CD4-positive, alpha-beta T cell treated with Interleukin-1 beta for 1 hour (primary cell): Measurements from ENCODE around the gene GPM6B.

ENCODE experiments used
- DNase-seq, 2 donors: peaks; one replicate each; pipeline ENCODE4 v3.0.0-alpha.2; 2020 to 2022

The GPM6B gene

DNA sequence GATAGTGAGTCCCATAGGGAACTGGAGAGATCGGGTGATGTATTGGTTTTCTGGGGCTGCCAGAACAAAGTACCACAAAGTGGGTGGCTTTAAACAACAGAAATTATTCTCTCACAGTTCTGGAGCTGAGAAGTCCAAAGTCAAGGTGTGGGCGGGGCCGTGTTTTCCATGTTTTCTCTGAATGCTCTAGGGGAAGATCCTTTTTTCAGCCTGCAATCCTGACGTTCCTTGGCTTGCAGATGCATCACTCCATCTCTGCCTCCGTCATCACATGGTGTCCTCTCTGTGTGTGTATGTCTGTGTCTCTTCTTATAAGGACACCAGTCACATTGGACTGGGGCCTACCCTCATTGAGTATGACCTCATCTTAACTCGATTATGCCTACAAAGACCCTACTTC is 7.9 kb upstream of the GPM6B start:
- DNase-seq = no peak

DNA sequence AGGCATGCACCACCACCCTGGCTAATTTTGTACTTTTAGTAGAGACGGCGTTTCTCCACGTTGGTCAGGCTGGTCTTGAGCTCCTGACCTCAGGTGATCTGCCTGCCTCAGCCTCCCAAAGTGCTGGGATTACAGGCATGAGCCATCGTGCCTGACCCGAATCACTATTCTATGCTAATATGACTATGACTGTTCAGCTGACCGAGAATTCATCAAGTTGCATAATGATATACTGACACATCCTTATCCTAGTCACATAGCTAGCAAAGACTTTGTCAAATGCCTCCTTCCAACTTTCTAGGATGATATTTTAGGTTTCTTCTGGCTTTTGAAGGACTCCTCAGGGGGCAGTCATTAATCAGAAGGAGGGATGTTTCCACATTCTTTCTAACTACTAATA is 4.8 kb upstream of the GPM6B start:
- no peak for DNase-seq

DNA sequence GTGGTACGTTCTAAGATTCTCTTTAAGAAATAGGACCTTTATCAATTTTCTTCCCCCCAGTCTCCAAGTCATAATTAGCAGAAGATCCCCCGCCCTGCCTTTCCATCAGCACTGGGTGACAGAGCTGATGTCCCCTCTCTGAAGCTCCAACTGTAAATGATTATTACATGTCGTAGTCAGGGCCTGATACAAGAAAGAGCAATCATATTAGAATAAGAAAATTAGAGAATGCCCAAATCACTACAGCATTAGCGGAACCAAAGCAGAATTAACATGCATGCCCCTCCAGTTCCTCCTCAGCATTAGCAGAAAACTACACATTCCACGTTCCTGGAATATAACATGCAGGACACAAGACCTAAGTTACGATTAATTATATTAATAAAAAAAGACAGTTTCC is 717 bp downstream of the GPM6B start:
- no peak for DNase-seq

DNA sequence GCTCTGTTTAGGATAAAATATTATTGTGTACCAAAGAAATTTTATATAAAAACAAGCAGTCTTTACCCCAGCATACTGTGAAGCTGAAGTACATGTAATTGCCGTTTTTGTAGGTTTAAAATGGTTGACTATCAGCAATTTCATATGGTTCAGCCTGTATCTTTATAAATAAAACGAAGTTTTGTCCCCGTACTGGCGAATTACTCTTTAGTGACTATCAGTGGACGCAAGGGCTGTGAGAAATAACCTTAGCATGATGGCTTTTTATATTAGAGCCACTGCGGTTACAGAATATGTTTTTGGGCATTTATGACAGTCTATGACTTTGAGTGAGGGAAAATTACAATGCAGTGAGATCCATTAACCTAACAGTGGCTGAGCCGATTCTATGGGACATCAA is 1.2 kb downstream of the GPM6B start:
- DNase-seq = no peak

DNA sequence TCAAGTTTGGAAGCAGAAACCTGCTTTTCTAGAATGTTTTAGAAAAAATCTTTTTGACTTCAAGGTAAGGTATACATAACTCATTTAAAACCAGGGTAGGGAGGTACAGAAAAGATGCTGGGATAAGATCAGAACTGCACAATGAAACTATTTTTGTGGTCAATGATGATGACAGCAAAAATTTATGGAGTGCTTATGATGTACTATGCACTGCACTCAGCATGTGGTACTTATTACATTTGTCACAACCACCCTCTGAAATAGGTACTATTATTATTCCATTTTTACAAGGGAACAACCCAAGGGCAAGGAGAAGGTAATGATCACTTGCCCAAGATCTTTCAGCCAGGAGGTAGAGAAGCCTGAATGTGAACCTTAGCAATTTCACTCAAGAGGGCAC is 8.0 kb downstream of the GPM6B start:
- no peak for DNase-seq

DNA sequence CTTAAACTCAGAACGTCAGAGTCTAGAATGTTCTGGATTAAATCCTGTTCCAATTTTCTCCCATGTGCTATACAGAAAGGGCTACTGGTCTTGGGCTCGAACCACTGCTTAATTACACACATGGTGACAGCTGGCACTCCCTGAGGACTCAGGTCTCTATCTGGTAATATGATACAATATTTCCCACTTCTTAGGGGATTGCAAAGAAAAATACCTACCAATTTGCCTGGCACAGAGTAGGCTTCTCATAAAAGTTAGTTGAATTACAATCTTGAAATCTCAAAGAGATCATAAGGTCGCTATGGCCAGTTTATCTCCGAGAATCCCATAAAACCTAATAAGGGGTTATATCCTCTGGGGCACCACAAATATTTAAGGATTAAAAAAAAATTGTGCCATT is 8.6 kb downstream of the GPM6B start:
- DNase-seq = no peak

DNA sequence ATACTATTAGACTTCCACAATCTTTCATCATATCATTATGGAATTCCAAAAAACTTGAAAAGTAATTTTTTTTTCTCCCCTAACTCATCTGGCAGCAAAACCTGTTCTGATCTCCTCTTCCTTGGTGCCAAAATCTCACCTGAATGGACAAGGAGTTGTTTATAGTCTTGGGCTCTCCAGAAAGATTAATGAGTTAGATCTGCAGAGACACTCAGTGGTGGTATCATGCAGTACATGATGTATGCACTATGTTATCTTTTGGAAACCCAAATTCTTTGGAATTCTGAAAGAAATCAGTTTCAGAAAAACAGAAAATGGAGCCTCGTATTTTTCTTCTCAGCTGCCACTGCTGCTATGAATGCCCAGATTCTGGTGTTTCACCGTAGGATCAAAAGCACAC is 11.7 kb downstream of the GPM6B start:
- DNase-seq = no peak

DNA sequence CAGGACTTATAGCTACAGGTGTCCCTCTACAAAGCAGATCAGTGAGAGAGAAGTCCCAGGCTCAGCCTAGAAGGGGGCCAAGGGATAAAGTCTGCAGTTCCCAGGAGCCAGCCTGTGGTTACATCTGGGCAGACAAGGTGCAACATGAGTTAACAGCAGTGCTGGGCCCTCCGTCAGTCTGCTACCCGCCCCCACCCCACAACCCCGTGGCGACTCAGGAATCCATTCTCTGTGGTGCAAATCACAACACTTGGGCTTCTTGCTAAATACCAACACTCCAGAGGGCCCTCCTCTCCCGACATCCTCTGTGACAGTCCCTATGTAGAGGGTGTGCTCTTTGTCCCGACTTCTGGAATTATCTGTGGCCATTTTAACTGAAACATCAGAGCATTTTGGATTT is 13.8 kb downstream of the GPM6B start:
- DNase-seq = no peak

DNA sequence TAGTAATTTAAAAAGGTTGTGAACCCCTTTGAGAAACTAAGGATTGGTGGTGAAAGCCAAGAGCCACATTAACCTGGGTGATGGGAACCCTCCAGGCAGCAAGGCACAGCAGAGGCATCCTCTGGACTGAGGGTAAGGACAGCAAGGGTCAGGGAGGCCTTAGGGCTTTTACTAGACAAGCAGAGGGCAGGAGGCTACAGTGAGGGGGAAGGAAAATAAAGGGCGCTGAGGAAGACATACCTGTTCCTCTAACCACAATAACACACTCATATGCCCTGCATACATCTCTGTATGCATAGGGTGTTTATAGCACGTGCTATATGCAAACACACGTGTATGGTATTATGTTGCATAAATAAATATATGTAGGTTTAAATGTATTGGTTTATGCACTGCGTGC is 18.7 kb downstream of the GPM6B start:
- no peak for DNase-seq

DNA sequence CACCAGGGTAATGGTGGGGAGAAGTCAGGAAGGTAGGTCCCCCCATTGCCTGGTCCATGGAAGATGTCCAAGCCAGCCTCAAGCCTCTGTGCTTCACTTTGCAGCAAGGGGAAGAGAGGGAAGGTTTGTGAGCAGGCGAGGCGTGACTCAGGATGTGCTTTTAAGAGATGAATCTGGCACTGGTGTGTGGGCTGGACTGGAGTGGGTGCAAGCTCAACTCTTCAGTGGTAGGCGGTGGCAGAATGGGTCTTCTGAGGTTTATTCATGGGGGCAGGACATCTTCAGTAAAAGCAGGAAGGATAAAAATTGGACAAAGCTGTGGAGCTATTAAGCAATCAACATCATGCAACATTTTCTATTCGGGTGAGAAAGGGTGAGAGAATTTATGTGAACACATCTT is 19.4 kb downstream of the GPM6B start:
- no peak for DNase-seq

DNA sequence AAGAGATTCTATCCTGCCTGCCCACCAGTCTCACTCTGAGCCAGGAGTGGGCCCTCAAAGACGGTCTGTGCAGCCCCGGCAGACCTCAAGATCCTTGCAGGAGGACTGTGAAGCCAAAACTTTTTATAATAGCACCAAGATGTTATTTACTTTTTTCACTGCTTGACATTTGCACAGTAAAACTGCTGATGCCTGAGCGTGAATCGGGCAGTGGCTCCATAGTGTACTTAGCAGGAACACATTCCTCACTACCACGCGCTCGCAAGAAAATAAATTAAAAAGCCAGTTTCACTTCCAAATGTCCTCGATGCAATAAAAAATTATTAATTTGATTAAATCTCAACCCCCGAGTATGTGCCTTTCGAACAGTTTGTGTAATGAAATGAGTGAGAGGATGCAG is 22.5 kb downstream of the GPM6B start:
- DNase-seq = no peak

DNA sequence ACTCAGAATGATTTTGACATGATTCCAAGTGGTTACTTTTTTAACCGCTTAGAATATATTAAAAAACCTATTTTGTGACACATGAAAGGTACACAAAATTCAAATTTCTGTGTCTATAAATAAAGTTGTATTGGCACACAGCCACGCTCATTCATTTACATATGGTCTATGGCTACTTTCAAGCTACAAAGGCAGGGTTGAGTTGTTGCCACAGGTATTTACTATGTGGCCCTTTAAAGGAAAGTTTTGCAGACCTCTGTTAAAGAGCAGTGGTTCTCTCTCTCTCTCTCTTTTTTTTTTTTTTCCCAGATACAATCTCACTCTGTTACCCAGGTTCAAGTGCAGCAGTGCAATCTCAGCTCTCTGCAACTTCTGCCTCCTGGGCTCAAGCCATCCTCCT is 23.0 kb downstream of the GPM6B start:
- no peak for DNase-seq

DNA sequence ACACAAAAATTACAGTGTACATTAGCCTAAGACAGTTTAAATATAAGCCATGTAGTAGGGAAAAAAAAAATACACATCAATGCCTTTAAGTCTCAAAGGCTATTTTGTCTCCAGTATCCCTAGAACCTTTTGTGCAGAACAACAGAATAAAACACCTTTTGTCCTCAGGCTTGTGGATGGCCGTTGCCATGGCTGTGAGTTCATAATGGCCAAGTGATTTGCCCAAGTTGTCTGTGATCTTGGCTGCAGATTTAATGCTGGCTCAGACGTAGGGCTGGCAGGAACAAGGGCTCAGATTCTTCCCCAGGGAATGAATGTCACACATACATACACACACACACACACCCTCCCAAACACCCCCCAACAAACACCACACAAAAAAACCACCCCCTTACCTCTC is 25.3 kb downstream of the GPM6B start:
- no peak for DNase-seq

DNA sequence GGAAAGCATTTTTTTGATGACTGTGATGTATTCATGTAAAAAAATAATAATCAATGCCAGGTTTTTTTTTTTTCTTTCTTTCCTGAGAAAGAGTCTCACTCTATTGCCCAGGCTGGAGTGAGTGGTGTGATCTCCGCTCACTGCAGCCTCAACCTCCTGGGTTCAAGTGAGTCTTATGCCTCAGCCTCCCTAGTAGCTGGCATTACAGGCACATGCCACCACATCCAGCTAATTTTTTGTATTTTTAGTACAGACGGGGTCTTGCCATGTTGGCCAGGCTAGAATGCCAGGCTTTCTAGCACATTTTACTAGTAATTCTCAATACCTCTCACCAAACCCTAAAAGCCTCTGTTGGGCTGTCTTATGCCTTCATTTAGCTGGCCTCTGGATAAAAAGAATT is 25.7 kb downstream of the GPM6B start:
- no peak for DNase-seq

DNA sequence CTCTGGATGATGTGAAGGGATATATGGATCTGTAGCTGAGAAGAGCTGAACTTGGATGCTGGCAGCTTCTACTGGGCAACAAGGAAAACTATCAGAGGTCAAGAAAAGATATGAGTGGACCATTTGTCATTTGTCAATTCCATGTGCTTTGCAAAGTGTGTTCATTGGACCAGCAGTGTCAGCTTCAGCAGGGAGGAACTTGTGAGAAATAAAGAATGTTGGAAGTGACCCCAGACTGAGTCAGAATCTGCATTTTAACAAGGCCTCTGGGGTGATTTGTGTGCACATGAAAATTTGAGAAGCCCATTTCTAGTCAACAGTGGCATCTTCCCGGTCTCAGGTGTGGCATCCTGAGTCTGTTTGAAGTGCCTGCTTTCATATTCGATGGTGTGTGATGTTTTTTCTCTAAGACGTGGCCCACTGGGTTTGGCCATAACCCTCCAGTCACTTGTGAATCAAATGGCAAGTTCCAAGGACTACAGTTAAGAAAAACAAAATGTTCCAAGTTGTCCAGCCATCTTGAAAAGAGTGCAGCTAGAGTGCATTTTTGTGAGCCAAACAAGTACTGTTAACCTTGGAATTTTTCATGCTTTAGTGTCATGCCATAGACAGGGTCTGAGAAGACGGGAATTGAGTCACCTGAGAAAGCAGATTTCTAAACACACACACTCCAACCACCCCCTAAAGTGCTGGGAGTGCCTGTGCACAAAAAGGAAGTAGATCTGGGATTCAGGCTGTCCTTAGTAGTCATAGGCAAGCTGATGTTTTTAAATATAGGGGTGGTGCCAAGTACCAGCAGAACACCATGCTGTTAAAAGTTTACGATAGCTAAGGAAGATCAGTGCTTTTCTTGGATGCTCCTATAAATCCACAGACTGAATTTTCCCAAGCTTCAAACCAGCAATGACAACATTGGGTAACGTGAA is 26.4 kb downstream of the GPM6B start:
- DNase-seq = no peak

DNA sequence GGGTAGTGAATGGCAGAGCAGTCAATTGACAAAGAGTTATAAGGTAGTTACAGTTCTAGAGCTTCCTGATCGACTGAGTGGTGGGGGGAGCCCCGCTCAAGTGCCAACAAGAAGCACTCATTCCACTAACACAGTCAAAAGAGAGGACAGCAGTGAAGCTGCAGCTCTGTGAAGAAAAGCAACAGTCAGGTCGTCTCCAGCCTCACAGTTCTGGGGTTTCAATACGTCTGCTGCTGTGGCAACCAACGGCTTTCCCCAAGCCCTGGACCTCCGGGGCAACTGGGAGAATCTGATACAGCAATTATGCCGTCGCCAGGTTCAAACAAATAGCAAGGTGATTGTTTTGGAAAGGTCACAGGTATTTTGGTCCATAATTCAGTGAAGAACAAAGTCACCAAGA is 30.8 kb downstream of the GPM6B start:
- no peak for DNase-seq

DNA sequence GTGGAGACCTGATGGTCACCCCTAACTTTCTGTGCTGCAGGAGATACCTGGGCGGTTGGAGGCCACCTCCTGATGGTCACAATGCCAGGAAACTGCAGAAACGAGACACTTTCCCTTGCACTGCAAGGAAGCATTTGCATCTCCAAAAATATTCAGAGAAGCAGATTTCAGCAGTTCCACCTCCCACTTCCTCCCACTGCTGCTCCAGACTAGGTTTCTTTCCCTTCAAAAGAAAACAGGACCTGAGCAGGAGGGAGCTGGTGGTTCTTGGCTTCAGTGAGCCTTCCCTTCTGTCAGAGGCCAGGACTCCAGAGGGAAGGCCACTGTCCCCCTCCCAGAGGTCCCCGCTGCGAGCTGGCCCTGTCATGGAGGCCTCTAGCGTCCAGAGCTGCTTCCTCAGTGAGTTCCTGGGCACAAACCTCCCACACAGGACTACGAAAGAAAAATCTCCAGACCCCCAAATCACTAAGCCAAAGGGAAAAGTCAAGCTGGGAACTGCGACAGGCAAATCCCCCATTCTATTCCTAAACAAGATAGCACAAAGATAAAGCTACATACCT is 35.9 kb downstream of the GPM6B start:
- no peak for DNase-seq

DNA sequence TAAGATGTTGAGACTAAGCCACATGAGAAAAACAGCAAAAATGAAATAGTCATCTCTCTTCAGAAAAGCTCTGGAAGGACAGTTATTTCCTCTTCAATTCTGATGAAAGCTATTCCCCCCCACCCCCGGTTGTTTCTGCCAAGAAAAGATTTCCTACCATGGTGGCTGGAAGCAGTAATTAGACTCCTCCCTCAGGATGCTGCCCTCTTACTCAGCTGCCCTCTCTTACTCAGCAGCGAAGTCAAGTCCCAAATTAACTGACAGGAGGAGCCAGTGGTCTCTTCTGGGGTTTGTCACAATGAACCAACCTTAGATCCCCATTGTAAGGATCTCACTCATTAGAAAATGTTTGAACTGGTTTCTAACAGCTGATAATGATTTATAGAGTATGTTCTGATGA is 38.0 kb downstream of the GPM6B start:
- no peak for DNase-seq

DNA sequence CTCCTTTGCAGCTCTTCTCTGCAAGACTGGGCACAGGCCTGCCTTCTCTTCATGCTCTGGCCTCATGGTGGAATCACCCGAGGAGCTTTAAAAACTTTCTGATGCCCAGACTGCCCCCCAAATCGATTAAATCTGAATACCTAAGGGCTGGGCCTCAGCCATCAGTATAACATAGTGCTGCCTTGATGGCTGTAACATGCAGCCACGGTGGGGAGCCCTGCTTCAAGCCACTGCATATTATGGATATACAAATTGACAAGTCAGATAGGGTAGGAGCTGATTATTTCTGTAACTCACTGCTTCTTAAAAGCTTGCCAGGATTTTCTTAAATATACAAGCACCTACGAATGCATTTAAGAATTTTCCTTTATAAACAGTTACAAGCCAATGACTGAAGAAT is 40.5 kb downstream of the GPM6B start:
- no peak for DNase-seq

DNA sequence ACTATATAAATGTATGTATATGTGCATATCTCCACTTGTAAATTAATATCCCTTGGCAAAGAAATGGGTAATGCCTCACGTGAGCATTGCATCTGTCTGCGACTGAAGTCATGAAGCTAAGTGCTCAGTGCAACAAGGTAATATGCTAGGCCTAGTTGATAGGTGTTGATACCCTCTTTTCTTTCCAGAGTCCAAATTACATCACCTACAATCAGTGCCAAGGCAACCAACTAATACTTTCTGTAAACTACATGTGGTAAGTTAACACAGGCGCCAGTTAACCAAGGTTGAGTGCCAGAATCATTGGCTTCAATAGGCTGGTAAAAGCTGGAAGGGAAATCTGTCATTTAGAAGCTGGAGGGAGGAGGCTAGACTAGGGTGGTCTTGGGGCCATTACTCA is 41.1 kb downstream of the GPM6B start:
- DNase-seq = no peak

DNA sequence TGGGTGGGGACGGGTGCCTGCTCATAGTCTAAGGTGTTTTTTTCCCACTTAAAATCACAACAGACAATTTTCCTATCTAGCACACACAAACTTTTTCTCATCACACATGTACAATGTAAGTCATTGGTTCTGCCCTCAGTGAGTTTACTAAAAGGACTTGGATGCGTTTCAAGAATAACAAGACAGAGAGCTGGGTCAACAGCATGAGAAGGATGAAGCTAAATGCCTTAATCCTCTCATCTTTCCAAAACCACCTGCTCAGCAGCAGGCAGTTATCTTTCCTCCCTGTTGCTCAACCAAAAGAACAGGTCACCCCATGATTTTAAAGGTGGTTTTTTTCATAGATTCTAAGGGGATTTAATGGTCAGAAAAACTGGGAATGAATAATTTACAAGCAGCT is 42.2 kb downstream of the GPM6B start:
- no peak for DNase-seq

DNA sequence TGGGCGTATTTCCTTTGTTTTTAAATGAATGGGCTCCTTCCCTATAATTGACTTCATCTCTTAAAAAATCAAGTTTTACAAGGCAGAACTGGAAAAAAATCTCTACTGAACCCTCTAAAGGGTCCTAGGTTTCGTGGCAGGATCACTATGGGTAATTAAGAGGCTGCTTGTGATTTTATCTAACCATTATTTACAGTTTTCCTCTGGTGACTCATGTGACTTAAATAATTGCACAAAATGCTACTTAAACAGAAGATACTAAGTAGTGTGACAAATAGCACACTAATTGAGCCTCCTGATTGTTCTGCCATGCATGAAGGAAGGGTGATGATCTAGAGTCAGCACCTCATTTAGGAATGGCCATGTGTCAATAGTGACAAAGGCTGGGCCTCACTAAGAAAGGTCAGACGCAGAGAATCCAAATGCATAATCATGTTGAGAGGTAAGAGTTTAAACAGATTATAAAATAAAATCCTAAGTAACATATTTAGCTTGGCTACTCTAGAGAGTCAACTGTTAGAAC is 46.8 kb downstream of the GPM6B start:
- no peak for DNase-seq

DNA sequence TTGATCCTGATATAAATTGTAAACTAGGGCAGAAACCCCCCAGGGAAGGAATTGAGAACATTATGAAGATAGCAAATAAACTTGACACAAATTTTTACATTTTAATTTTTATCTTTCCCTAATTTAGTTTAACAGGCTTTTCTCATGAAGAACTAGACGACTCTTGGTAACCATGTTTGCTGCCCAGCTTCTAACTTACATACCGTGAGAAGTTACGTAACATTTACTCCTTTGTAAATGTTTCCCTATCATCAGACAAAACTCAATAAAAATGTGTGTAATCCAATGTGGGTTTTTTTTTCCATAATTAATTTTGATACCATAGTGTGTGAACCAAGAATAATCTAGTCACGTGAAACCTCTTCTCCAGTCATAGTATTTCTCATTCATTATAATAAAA is 48.0 kb downstream of the GPM6B start:
- no peak for DNase-seq

DNA sequence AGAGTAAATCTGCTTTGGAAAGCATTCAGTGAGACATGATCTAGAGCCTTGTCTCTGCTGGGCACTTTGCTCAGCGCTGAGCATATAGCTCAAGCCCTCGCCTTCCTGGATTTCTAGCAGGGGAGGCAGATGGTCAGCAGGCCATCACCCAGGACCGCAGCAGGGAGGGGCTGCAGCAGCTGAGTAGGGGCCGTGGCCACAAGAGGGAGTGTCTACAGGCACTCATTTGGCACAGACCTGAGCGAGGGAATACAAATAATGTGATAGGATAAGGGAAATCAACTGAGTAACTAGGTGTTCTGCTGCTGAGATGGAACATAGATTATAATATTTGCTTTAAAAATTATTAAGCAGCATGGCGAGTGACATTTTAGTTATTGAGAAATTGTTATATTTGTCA is 52.1 kb downstream of the GPM6B start:
- no peak for DNase-seq

DNA sequence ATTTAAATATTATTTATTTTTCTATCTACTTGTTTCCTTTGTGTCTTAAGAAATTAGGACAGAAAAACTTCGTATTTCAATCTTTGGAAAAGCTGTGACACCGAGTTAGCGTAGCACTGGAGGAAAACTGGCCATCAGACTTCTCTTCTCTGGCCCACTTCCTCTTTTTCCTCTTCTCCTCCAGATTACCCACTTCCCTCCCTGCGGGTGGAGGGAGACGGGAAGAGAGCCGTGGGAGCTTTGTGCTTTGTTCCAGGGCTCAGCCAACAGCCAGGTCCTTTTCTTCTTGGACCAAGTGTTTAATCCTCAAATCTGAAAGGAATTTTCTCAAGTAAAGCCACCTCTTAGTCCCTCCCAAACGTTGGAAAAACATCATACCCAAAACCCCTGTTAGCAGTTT is 52.6 kb downstream of the GPM6B start:
- no peak for DNase-seq
